Body of pancreas (tissue), 4 donors: Measurements from ENCODE around the gene FABP2.

Source experiments
- CTCF ChIP-seq, 7 experiments: fragments of 450-650 bp in 4 of 7; fragments of 200-600 bp in 3 of 7; sonication (generic) in 3 of 7; IDR thresholded peaks; one replicate each; pipeline ENCODE4 v1.5.1; 2016 to 2019; ENCODE audit warnings: antibody characterized with exemption in 7 of 7
- POLR2A ChIP-seq, 3 donors: fragments of 450-650 bp; IDR thresholded peaks; one replicate each; pipeline ENCODE4 v1.6.1; 2016; ENCODE audit warnings: antibody characterized with exemption in 3 of 3, mild to moderate bottlenecking in 2 of 3

GRCh38 chr4:119302073-119302832, 19.7 kb downstream of the FABP2 start:
- TF ChIP-seq POLR2A (IDR thresholded peaks at IDR 0.05) (no peak), CTCF (IDR thresholded peaks at IDR 0.05) (no peak)
